ENCODE results near the gene FGGY.
"Not testable (repeated sequence)": the region's sequence is repeated elsewhere in the genome, so short reads cannot be mapped to it uniquely, and the experiment has no call there.

The FGGY gene

DNA sequence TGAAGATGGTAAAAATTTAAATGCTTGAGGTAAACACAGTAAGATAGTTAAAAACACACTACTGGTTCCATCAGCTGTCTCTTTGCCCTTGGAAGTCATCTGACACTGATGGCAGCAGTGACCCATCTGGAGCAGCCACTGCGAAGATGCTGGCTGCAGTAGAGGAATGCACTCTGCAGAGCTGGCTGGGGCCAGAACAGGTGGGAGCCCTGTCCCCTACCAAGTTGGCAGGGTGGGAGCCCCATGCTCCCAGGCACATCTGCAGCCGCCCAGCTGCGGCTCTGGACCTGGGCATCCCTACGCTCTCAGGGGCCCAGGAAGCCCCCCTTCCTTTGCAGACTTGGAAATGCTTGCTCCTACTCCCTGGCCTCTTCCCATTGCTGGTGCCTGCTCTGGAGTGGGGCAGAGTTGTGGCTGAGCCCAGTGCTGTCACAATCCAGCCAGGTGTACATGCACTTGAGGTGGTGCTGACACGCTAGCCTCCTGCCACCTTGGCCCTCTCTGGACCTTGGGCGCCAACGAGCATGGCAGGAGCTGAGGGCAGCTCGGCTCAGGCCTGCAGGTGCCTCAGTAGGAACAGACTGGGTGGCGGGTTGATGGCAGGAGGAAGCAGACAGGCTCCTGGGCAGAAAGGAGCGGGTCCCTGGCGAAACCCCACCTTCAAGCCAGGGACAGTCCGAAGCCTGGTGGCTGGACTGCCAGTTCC lies 227.0 kb downstream of the FGGY start:
- DNase-seq, result no peak

GRCh38 chr1:59526240-59526639 lies 229.3 kb downstream of the FGGY start:
- no peak for DNase-seq

GRCh38 chr1:59528471-59528870 lies 231.6 kb downstream of the FGGY start:
- DNase-seq, result no peak

DNA sequence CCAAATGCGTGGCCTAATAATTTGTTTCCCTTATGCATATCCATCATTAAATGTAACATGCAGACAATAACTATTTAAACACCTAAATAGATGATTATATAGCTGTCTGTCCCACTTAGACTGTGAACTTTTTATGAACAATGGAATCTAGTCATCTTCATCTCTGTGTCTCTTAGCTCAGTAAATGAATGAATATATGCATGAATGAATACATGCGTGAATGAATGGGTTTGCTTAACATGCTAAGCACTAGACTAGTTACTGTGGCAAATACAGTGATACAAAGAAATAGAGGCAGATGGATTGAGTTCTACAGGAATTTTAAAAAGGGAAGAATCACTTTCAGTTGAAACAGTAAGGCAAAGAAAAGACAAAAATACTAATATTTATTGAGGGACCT lies 232.0 kb downstream of the FGGY start:
- no peak for DNase-seq

- no peak for DNase-seq
Observed at GRCh38 chr1:59530119-59530518, 233.2 kb downstream of the FGGY start.

DNA sequence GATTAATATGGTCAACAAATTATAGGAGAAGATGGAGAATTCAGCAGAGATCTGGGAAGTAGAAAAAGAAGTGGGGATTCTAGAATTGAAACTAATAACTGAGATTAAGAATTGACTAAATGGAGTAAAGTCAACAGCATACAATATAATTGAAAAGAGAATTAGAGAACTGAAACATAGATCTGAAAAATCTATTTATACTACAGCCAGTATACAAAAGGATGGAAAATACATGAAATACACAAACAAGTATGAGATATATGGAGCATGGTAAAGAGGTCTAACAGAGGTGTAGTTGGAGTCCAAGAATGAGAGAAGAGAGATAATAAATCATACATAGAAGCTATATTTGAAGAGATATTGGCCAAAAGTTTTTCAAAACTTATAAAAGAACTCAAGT lies 235.2 kb downstream of the FGGY start:
- no peak for DNase-seq

DNA sequence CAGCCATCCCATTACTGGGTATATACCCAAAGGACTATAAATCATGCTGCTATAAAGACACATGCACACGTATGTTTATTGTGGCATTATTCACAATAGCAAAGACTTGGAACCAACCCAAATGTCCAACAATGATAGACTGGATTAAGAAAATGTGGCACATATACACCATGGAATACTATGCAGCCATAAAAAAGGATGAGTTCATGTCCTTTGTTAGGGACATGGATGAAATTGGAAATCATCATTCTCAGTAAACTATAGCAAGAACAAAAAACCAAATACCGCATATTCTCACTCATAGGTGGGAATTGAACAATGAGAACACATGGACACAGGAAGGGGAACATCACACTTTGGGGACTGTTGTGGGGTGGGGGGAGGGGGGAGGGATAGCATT lies 241.6 kb downstream of the FGGY start:
- DNase-seq, result not testable (repeated sequence)

- DNase-seq, result no peak
Observed at GRCh38 chr1:59539961-59540681, 243.2 kb downstream of the FGGY start.

DNA sequence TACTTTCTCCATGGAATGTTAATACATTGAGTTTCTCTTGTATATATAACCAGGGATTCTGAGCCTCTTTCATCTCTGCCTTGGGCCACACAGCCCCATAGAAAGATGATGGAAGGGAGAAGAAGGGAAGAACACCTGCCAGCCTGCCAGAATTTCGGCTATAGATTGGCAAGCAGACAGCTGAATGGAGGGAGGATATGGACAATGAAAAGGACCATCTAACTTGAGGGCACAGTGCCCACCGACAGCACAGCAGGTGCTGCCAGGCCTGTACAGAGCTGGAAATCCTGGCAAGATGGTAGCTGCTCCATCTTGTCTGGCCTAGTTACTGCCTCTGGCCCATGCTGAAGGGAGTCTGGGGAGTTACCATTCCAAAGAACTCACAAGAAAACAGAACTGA lies 244.3 kb downstream of the FGGY start:
- peak; percentile 5 for DNase-seq

- DNase-seq, result no peak
Observed at GRCh38 chr1:59541891-59542290, 245.0 kb downstream of the FGGY start.

- peak; percentile 20 for DNase-seq
Observed at GRCh38 chr1:59543211-59543668, 246.3 kb downstream of the FGGY start.

- DNase-seq, result no peak
Observed at GRCh38 chr1:59544615-59545293, 247.9 kb downstream of the FGGY start.

DNA sequence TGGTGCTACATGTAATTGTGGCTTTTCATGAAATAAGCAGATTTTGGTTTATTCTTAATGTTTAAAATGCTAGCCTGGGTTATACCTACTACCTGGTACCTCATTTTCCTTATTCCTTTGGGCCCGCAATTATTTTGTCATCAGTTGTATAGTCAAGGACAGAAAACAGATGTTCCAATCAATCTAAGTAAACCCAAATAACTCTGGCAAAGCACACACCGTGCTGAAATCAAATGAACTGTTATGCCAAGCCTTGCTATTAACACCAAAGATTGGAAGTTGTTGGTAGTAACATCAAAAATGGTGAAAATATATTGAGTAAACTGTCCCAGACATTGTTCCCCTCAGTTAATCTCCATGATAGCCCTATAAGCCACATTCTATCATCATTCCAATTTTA lies 248.9 kb downstream of the FGGY start:
- no peak for DNase-seq

DNA sequence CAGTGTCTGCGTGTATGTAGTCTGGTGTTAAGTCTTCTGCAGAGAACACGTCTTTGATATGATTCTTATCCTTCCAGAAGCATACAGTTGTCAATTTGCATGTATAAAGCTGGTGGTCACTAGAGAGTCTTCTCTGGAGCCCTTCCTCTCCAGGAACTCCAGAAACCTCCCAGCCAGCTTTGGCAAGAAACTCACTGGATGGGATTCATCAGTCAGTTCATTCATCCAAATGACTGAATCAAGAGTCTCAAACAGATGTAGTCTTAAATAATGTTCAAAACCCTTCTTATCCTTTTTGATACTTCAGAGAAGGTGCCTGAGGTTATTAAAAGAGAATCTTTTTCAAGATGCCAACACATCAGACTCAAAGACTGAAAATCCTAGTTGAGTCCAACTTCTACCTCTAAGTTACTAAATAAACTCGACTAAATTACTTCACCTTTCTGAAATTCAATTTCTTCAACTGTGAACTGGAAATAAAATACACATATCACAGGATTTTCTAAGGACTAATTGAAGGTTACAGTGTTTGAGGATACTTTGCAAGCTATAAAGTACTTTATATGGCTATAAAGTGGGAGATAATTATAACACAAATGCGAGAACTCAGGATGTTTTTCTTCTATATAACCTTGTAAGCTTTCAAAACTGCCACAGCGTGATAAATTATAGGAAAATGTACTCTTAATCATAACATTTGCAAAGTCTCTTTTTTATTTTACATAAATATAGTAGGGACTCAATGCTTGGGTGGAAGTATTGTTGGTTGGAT lies 252.4 kb downstream of the FGGY start:
- peak; percentile 49 for DNase-seq

DNA sequence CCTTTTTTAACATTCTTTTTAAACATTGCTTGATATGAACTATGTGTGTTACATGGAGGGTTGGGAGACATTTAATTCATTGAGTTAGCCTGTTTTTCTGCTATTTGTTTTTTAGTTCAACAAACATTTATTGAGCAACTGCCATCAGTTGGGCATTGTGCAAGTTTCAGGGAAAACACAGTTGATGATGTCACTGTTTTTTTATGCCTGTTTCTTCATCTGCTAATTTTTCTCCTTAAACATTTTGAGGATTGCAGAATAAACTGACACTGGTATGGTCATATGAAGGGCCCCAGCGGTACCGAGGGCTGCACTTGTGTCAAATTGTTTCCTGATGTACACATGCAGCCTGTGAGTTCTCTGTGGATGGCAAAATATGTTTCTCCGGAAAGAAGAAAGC lies 253.0 kb downstream of the FGGY start:
- no peak for DNase-seq

- DNase-seq, result no peak
Observed at GRCh38 chr1:59552007-59552406, 255.1 kb downstream of the FGGY start.

DNA sequence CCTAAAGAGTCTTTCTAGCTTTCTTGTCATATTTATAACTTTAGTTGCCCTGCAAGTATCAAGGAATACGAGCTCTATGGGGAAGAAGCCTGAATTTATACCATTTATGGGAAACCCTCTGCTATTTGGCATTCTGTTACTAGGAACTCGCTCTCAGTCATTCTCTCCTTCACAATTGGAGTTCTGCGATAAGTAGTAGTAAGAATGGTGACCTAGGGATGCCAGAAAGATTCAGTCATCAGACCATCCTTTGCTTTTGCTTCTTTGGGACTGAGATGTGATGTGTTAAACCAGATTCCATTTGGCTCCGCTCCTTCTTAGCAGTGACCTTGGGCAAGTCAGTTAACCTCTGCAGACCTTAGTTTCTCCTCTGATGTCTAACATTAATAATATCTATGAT lies 256.5 kb downstream of the FGGY start:
- no peak for DNase-seq

DNA sequence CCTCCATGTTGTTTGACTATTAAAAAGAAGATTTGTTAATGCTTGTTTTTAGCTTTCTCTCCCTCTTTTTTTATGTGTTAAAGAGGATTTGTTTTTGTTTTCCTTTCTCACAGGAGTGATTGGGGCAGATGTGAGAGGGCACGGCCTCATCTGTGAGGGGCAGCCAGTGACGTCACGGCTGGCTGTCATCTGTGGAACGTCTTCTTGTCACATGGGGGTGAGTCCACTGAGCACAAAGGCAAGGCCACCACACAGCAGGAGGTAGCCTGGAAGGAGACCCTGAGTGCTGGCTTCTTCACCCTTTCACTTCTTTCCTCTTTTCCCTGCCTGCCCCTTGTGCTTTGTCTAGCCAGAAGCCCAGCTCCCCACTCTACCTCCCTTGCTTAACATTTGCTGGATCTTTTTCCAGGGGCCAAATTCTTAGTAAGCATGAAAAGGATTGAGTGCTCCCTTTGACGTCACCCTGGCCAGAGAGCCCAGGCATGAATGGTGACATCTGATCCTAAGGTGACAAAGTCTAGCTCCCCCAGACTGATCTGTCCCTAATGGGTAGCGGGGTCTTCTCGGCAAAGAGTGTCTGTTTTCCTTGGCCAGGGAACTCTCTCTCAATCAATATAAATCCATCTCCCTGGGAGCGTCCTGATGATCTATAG lies 257.2 kb downstream of the FGGY start:
- no peak for DNase-seq

DNA sequence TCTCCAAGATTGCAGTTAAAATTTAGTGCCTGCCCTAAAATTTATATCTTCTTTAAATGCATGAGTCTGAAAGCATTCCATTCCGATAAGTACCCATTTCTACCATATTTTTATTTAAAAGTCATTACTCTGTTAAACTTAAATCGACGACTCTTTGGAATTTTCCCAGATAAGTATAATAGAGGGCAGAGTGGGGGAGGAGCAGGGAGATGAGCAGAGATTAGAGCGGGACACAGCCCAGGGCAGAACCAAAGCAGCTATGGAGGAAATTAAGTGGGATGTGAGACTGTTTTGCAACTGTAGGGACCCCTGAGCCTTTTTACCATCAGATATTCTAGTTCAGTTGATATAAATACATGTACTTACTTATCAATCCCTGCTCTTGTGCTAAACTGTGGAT lies 257.9 kb downstream of the FGGY start:
- no peak for DNase-seq

GRCh38 chr1:59556398-59556797 lies 259.5 kb downstream of the FGGY start:
- no peak for DNase-seq

DNA sequence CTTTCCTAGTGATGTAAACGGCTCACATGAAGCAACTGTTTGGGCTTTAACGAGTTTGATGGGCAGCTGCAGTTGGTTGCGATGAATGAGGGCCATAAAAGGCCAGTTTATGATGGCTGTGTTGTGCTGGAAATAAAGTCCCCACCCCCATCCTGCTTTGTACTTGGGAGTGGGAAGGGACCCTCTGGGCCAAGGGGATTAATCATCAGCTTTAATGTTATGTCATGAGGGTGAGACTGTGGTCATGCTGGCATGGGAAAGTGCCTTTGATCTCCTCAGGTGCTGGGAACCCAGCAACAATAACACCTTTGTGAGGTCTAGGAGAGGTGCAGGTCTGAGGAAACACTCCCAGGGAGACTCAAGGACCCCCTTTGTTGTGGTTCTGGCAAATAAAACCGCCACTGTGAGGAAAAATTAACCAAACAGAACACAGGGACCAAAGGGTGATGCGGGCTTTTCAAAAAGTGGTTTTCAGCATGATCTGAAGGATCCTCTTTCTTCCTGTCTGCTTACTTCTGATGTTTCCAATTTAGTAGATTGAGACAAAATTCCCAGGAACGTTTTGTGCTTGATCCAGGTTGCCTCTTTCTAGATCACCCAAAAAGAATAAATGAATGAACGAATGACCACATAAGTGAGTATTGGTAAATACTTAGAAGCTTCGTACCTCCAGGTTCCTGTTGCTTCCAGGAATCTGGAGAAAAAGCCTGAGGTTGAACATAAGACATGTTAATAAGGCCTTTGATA lies 260.1 kb downstream of the FGGY start:
- no peak for DNase-seq

- no peak for DNase-seq
Observed at GRCh38 chr1:59557549-59557885, 260.6 kb downstream of the FGGY start.
